Fibroblast of upper back skin (primary cell): ENCODE measurements around the gene ABCG4.
"Not testable (repeated sequence)": the region's sequence is repeated elsewhere in the genome, so short reads cannot be mapped to it uniquely, and the experiment has no call there.

ENCODE experiments used
- DNase-seq: peaks from one replicate; pipeline ENCODE4 v3.0.0-alpha.2; 2013

ABCG4 gene

DNA sequence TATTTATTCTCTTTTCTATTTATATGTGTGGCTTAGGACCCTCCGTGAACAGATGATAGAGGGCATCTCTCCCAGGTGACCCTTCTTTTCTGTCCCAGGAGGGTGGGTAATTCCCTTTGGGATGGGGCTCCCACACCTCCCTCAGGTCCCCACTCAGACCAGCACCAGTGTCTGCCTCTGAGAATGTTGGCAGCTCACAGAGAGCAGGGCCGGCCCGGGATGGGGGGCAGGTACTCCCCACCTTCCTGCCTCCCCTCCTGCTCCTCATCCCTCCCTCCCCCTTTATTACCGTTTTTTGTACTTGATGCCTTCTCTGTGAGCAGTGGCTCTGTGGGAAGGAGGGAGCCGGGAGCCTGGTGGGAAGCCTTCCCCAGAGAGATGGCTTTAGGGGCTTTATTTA lies 32.3 kb upstream of the ABCG4 start:
- no peak for DNase-seq

- DNase-seq, result no peak
Measured at GRCh38 chr11:119117004-119117706, 31.7 kb upstream of the ABCG4 start.

- DNase-seq, result no peak
Measured at GRCh38 chr11:119118227-119118626, 30.6 kb upstream of the ABCG4 start.

GRCh38 chr11:119118946-119119345 lies 29.9 kb upstream of the ABCG4 start:
- no peak for DNase-seq

GRCh38 chr11:119120639-119121007 lies 28.2 kb upstream of the ABCG4 start:
- DNase-seq, result peak; percentile 84

DNA sequence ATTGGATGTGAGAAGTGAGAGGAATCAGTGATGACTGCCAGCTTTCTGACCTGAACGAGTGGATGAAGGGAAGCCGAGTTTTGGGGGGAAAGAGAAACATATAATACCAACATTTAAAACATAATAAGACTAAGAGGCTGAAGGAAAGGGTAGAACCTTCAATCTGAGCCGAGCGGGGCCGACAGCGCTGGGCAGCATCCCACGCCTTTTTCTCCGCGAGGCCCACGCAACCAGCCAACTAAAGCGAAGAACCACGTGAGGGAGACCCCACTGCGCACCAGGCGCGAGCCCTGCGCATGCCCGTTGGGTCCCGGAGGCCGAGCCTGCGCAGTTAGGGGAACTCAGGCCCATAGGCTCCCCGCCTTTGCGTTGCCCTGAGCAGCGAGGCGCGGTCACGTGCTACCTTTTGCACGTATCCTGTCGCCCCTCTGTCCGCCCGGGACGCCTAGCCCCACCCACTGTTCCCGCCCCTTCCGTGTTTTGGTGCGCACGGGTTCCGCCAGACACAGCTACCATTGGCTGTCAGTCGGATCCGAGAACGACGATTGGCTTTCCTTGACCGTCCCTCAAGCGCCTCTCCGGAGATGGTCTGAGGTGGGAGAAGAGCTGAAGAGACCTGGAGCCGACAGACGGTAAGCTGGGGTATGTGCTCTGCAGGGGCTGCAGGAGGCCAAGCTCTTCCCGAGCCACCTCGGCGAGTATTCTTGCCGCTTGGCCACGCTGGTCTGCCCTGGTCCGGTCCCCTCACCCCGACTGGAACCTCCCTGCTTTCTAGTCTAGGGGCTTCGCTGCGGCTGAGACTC lies 27.6 kb upstream of the ABCG4 start, which contains the start of gene HINFP:
HINFP (plus strand) TSS at position 573 of the 803 bp plus-strand sequence. CDS start 5,365 bp downstream, outside the sequence.
- peak; percentile 99 for DNase-seq

DNA sequence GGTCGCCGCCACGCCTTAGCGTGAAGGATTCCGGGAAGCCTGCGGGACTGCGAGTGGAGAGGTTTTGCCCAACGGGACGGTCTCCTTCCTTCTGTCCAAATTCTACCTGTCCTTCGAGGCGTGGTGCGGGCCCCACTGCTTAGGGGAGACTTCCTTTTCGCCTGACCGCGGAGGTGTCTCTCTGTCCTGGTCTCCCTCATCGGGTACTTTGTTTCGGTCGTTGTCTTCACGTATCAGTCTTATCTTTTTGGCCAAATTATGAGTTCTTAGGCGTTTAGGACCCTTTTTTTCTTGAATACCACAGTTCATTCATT lies 27.1 kb upstream of the ABCG4 start:
- DNase-seq, result no peak

GRCh38 chr11:119125821-119126220 lies 23.0 kb upstream of the ABCG4 start:
- no peak for DNase-seq

DNA sequence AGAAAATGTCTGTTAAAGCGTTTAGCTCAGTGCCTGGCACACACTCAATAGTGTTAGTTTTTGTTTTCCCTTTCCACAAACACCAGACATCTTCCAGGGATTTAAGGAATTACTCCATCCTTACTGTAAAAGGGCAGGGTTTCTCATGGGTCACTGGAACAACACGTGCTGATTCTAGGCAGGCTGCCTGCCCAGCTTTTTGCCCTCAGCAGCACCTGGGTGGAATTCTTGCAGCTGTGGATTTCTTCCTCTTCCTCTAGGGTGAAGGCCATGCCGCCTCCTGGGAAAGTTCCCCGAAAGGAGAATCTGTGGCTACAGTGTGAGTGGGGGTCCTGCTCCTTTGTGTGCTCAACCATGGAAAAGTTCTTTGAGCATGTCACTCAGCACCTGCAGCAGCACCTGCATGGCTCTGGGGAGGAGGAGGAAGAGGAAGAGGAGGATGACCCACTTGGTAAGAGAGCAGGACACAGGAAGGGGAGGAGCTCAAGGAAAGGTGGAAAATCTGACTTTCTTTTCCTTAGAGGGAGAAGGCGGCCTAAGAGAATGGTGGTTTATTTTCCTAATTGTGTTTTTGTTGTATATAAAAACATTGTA lies 22.1 kb upstream of the ABCG4 start:
- no peak for DNase-seq

- no peak for DNase-seq
Measured at GRCh38 chr11:119130662-119131061, 18.2 kb upstream of the ABCG4 start.

DNA sequence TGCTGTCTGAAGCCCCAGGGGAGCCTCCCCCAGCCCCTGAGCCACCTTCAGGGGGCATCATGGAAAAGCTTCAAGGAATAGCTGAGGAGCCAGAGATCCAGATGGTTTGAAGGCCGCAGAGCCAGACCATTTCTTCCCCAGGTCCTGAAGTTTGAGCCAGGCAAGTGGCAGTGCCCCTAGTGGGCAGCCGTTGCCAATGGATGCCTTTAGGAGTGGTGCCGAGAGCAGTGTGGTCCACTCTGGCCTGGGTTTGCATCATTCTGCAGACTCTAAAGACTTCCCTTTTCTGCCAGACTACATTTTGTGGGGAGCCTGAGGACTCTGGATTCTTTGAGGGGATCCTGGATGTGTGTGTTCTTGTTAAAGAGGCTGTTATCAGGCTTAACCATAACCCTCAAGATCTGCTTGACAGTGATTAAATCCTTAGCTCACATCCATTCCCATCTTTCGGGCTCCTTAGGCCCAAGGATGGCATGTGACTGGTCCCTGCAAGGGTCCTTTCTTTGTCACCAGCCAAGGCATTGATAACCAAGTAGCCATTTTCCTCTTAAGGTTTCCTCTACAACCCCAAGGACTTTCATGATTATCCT lies 14.4 kb upstream of the ABCG4 start:
- DNase-seq, result no peak

- not testable (repeated sequence) for DNase-seq
Measured at GRCh38 chr11:119139276-119139675, 9.6 kb upstream of the ABCG4 start.

DNA sequence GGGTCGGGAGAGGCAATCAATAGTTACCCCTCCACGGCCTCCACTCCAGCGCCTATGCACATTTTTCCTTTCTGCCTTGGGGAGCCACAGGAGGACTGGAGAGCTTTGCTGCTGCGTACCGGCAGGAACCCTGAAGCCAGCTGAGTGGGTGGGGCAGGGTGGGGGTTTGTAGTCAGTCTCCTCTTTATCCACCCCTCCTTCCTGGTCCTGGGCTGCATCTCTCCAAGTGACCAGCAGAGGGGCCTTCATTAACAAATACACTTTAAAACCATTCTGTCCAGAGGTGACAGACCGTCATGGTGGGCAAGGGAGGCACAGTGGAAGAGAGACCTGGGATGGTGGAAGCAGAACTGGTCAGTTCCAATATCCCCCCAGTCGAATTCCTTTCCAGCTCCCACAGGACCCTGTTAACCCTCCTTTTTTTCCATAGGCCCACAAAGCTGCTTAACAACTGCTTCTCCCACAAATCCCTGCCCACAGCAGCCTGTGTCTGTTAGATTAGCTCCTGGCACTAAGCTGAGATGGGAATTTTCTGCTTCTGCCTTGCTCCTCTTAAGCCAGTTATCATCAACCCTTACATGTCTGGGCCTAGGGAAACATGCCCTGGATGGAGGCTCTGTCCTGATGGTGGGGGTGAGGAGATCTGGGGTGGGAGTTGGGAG lies 3.9 kb upstream of the ABCG4 start:
- peak; percentile 63 for DNase-seq

DNA sequence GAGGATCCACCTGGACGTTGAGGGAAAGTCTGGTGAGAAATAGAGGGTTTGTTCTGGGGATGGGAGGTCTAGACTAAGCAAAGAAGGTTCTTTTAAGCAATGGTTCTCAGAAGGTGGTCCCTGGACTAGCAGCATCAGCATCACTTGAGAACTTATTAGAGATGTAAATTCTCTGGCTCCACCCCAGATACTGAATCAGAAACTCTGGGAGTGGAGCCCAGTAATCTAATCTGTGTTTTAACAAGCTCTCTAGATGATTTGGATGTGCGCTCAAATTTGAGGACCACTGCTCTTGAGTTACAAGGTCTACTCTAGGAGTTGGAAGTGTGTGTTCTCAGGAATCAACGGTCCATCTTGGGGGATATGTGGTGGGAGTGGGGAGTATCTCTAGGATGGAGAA lies 3.3 kb upstream of the ABCG4 start:
- no peak for DNase-seq

- no peak for DNase-seq
Measured at GRCh38 chr11:119147604-119148333, 1.1 kb upstream of the ABCG4 start.

DNA sequence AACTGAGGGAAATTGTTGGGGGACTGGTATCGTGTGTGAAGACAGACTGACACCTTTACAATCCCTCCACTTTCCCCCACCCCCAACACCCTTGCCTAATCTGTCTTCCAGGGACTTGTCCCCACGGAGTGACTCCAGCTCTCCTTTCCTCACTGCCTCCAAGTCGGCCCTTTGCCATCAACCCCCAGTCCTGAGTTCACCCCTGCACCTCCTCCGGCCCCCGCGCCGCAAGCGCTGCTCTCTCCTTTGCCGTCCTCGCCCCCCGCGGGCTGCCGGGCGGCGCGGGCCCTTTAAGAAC lies 183 bp upstream of the ABCG4 start:
- DNase-seq, result no peak

GRCh38 chr11:119149786-119150275 lies 979 bp downstream of the ABCG4 start:
- DNase-seq, result no peak

DNA sequence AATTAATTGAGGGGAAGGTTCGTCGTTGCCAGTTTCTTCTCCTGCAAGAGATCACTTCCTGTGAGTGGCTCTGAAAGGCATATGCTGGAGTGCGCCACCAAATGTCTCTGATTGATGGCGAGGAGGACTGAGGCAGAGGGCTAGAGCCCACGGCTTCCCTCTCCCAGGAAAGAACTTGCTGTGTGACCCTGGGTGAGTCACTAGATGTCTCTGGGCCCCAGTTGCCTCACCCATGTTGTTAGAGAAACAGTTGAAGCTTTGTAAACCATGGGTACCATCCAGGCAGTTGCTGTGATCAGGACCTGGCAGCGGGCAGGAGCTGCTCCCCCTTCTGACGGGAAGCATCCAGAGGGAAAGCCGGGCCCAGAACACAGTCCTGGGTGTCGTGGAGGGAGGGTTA lies 3.2 kb downstream of the ABCG4 start:
- DNase-seq, result no peak

GRCh38 chr11:119152604-119153003 lies 3.8 kb downstream of the ABCG4 start:
- no peak for DNase-seq

GRCh38 chr11:119153049-119153818 lies 4.4 kb downstream of the ABCG4 start:
- no peak for DNase-seq

GRCh38 chr11:119154178-119154577 lies 5.3 kb downstream of the ABCG4 start:
- DNase-seq, result no peak
